Muscle of back (tissue), 11 donors: Measurements from ENCODE around the gene TMCC1. TPM values are rescaled to one million over a fixed set of nuclear protein-coding genes. Genes with fewer than 3 reads are reported as not detected.
"Not testable (repeated sequence)": the region's sequence is repeated elsewhere in the genome, so short reads cannot be mapped to it uniquely, and the experiment has no call there.

ENCODE experiments used
- DNase-seq, 3 donors: peaks; one replicate each; pipeline versions ENCODE4 v3.0.0 to v3.0.0-alpha.2; 2013
- polyA plus RNA-seq, 10 donors: library from polyadenylated mRNA; unstranded; fragments of 120-200 nt; gene quantifications; one replicate each; pipeline ENCODE4 v1.2.1, GENCODE V29; 2013; ENCODE audit not compliant: insufficient read length in 10 of 10

The TMCC1 gene
- polyA plus RNA-seq, 10 donors = 26.5 to 40.0 (median 33.6) TPM

DNA sequence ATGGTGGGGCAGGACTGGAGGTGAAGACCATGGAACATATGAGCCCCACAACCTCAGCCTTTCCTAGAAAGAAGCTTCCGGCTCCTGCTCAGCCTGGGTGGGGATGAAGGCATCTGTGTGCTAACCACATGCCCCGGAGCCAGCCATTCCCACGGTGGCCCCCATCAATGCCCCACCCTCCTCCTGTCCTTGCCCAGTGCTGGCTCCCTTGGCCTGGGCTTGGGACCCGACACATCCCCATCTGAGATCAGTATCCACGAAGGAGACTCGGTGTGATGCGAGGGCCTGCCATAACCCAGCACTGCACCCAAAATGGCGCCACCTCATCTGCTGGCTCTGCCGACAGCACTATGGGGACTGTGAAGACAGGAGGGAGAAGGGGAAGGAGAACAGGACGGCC lies 270.6 kb downstream of the TMCC1 start:
- no peak for DNase-seq

DNA sequence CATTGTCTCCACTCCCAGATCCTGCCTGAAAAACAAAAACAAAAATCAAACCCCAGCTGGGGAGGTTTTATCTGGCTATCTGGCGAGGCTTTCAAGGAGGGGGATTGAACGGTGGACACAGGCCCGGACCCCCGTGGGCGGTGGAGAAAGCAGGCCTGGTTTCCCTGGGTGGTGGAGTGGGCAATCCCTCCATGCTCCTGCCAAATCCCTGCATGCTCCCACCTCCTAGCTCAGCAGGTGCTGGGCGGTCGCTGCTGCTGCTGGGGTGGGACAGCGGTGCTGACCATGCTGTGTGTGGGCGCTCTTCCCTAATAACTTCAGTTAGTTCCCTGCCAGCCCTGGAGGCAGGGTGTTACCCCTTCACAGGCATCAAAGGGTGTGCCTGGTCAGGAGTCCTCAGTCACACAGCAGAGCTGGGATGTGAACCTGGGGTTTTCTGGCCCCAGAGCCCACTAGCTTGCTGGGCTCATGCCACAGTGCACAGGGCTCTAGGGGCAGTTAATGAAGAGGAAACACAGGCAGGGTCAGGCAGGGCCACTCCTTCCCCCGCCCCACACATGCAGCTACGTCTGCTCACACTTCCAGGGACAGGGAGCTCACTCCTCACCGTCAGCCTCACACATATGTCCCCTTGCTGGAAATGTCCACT lies 271.2 kb downstream of the TMCC1 start:
- DNase-seq = peak in 1 of 3 donors; percentile 56

DNA sequence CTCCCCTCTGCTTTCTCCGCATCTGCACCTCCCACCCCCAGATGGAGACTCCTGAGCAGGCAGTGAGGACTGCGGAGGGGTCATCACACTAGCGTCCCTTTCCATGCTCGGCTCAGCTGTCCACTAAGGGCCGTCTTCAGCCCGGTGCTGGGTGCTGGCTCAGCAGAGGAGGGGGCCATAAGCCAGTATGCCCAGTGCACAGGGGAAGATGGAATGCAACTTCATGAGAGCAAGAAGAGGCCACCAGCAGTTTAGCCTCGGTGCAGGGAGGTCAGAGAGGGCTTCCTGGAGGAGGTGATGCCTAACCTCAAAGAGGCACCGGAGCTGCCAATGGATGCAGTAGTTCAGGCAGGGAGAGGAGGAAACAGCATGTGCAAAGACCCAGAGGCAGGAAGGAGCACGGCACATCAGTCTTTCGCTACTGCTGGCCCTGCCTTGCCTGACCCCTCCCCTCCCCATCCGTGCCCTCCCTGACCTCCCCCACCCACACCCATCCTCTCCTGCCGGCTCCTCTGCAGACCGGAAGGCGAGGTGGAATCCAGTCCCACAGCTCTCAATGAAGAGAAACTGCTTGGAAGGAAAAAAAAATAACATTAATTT lies 271.8 kb downstream of the TMCC1 start:
- DNase-seq = no peak

DNA sequence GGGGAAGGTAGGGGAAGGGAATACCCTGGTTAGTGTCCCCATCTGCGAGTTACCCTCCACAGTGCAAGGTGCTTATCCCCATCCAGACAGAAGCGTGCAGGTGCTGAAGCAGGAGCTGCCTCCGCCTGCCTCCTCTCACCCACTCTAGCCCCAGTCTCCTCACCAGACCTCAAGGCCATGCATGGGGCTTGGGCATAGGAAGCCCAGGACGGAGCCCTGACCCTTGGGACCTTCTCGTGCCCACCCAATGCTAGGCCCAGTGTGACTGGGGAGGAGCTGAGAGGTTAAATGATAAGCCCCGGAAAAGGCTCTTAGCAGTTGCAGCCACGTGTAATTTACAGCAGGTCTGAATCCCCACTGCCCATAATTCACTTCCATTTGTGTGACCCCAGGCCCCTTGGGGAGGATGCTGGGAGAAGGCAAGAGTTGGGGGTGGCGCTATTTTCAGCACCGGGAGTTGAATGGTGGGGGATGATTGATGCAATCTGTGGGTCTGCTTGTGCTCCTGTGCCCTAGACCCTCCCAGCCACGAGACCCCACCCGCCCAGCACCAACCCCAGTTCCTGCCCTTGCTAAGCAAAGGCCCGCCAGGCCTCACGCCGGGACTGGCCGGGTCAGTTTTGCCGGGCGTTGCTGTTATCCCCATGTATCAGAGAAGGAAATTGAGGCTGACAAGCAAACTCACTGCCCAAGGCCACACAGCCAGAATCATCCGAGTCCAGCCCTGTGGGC lies 272.5 kb downstream of the TMCC1 start:
- no peak for DNase-seq

DNA sequence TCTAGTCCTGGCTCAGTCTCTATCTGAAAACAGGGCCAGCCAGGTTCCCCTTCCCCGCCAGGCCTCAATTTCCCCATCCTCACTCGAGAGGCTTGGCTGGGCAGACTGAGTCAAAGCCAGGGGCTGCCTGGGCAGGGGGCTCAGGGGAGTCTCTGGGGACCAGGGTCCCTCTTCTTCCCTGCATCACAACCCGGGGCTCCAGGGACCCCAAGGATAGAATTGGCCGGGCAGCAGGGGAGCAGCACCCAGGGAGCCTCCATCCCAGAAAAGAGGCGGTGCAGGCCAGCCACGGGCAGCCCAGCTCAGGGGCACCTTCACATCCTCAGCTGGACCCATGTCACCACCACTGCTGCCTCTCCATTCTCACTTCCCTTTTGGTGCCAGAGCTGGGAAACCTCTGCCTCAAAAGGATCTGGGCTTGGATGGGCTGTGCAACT lies 273.8 kb downstream of the TMCC1 start:
- no peak for DNase-seq

DNA sequence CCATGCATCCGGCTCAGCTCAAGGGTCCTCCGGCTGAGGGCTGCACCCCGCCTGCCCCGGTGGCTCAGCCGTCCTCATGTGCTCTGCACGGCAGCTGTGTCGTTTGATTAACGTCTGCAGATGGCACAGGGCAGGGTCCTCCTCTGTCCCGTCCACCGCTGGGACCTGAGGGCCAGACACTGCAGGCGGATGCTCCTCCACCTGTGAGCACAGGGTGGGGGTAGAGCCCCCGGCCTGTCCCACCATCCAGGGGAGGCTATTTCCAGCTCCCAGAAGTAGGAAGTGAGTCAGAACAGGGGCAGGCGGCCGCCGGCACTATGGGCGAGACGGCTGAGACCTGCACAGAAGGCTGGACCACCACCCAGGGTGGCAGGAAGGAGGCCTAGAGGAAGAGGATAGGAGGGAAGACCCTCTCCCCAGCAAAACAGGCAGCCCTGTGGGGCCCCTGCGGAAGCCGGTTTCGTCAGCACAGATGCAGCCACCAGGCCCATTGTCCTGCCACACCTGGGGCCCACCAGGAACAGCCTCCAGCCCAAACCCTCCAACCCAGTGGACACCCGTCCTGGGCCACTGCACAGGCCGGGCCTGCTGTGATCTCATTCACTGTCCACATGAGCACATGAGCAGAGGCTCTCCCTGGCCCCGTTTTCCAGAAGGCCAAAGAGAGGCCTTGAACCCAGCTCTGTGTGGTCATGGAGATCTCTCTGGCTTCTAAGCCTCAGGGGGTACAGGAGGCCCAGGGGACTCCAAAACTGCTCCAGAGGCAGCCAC lies 274.4 kb downstream of the TMCC1 start:
- peak in 1 of 3 donors; percentile 49 for DNase-seq

DNA sequence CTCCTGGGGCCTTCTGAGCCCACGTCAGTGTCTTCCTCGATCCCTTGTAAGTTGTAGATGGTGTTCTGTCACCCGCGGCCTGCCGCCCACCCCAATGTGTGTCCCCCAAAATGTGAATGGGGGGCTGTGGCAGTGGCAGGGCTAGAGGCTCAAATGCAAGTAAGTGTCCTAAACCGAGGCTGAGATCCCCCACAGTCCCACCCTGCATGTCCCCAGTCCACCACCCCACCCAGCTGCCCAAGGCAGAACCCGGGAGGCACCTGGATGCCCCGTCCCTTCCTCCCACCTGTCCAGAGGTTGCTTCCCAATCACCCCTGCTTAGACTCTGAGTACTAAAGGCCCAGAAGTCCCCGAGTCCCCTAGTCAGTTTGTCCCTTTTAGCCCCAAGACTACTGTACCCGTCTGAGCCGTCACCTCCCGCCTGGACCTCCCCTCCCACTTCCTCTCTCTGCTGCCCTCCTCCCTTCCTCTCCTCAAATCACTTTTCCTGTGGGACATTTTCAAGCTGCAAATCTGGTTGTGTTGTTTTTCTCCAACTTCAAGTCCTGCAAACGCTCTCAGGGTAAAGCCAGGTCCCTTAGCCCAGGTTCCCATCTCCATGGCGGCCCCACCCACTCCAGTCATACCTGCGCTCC lies 275.2 kb downstream of the TMCC1 start:
- DNase-seq = peak in 1 of 3 donors; percentile 35

DNA sequence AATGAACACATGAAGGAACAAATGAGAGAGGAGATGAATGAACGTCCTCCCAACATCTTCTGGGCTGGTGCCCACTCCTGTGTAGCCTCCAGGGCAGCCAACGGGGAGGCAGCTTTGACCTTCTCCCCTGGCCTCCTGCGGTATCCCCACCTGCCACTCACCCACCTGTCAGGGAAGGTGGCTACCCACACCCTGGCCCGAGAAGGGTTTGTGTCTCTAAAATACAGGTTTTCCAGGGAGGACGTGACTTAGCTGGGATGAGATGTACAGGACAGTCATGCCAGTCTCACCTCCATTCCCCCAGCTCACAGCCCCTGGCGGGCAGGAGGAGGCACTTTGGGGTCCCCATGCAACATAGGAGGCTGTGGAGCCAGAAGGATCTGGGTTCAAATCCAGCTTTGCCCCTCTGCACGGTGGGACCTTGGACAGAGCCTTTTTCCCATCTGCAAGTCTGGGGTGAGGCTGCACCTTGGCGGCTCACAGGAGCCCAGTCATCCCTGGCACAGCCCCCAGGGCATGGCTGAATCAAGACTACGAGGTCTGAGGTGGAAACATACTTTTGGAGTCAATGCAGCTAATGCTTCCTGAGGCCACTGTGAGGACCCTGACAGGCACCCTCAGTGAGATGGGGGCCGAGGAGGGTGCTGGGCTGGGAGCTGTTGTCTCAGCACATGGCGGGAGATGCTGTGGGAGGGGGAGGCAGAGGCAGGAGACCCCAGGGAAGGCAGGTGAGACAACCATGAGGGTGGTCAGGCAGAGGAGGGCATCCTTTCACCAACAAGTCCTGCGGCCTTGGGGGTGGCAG lies 275.9 kb downstream of the TMCC1 start:
- no peak for DNase-seq

DNA sequence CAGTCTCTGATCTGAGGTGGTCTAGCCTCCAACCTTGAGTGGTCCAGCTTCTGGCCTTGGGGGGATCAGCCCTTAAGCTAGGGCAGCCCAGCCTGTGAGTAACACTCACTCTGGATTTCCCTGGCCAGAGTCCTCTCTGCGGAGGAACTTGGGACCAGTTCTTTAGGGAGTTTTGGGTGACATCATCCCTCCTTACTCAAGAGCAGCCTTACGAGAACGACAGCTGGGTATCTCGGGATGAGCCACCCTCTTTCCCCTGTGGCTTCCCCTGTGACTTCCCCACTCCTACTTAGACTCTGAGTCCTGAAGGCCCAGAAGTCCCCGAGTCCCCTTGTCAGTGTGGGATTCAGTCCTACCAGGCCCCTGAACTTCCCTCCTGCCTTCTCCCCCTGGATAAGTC lies 276.8 kb downstream of the TMCC1 start:
- DNase-seq = peak in 1 of 3 donors; percentile 37

DNA sequence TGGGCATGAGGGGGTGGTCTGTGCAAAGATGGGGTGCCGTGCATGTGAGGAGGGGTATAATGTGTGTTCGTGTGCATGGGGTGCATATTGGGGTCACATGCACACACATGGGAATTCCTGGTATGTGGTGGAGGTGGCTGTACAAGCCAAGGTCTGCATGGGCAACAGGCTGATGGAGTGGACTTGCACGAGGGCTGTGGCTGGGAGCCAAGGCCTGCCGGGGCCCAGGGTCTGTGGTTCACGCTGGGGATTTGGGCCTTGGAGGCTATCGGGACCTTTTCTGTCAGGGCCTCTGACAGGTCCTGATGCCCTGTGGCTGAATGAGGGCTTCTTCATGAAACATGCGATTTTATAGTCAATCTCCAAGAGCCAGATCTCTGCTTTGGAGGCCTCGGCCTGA lies 277.2 kb downstream of the TMCC1 start:
- no peak for DNase-seq

DNA sequence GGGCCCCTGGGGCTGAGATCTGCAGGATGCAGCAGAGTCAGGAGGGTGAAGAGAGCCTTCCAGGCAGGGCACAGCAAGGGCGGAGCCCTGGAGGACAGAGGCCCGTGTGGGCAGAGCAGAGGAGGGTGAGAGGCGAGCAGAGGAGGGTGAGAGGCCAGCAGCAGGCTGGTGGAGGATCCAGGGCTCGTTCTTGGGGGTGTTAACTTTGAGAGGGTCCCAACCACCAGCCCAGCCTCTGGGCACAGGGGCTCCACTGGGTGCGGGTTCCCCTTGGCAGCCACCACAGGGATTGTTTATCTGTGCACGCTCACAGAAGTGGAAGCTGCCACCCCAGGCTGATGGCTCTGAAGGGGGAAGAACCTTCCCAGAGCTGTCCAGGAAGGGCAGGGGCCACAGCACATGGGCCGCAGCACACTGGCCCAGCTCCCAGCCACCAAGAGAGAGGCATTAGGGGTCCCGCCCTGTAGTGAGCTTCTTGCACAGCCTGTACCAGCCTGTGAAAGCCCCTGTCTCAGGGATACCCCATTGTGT lies 277.7 kb downstream of the TMCC1 start:
- no peak for DNase-seq

DNA sequence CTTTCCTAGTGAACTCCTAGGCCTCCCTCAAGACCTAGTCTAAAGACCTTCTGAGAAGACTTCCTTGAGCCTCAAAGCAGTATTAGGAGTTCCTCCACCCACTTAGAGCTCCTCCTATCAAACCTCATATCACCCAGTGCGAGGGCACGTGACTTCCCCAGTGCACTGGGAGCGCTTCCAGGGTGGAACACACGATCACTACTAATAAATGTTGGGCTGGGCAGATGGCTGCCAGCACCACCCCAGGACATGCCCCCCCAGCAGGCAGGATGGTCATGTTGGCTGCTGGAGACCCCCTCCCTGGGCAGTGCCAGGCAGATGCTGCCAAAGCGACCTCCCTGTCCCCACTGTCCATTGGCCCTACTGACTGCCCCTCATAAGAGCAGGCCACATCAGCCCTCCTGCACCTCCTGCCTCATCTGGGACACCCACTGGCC lies 278.6 kb downstream of the TMCC1 start:
- no peak for DNase-seq

DNA sequence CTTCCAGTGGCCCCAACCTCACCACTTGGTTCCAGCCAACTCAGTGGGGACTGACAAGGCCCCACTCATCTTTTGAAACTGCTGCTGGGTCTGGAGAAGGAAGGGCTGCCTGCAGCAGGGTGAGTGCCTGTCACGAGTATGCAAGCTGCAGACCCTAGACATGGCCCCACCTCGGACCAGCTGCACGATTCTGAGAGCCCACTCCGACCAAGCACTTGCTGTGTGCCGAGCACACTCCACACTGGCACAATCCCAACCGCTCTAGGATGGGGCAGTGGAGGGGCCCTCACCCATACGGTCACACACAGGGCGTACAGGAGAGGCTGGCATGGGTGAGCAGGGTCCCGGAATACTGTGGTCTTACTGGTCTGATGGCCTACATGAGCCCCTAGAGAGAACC lies 279.1 kb downstream of the TMCC1 start:
- no peak for DNase-seq

DNA sequence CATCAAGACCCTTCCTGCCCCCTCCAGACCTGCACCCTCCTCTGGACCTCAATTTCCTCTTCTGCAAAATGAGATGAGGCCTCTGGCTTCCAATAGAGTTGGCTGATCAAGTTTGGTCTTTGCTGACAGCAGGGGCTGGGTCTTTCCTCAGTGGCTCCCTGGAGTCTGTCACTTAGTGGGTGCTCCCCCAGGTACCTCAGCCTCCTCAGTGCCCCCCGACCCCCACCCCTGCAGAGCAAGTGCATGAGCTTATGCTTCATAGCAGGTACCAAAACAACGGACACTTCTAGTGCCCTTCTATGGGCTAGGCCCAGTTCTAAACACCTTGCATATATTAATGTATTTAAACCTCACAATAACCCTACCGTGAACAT lies 280.2 kb downstream of the TMCC1 start:
- DNase-seq = no peak

DNA sequence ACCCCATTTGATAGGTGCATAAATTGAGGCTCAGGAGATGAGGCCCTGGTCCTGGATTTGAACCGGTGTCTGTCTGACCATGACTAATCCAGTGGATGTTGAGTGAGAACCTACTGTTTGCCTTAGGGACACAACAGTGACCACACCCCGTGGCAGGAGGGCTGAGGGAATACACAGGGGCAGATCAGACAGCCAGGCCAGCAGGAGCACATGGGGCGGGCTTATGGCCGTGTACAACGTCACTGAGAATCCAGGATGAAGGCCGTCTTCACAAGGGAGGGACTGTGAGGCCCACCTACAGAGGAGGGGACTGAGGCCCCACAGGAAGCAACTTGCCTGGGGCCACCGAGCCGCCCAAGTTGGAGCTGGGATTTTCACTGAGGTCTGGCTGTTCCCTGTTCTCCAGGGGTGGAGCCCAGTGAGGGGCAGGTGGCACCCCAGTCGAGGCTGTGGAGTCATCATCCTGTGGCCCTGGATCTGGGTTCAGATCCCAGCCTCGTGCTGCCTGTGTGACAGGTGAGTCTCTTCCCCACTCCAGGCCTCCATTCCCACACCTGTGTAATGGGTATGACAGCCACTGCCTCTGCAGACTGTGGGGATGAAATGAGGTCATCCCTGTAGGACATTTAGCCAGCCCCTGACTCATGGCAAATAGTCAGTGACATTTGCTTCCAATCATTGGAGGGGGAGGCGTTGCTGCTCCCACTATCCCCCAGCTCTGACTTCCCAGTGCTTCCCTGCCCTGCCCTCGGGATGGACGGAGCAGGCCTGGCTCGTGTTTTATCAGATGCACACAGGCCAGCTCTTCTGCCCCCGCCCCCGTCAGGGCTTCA lies 280.8 kb downstream of the TMCC1 start:
- no peak for DNase-seq

DNA sequence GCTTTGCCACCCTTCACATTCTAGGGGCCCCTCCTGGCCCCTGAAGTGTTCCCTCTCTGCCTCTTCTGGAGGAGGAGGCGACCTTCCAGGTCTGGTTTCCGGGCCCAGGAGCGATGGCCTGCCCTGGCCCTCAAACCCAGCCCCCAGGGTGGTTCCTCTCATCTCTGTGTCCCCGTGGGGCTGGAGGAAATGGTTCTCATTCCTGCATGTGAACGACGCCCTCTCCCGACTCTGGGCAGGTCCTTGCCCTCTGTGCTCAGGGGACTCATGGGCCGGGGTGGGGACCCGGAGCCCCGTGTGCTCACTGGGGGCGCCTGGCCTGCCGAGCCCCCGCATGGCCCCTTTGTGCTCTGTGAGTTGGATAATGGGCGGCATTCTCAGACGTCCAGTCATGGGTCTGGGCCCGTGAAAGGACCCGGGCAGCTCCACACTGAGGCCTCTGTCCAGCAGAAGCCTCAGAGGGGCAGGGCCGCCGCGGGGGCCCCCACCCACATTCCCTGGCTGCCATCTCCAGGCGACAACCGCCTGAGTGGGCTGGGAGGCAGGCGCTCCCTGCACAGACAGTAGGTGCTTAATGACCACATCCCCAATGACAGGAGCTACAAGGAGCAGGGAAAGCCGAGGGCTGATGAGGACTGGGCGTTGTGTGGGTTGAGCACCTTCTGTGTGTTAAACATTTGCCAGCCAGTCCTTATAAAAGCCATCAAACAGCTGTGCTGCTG lies 281.5 kb downstream of the TMCC1 start:
- no peak for DNase-seq

DNA sequence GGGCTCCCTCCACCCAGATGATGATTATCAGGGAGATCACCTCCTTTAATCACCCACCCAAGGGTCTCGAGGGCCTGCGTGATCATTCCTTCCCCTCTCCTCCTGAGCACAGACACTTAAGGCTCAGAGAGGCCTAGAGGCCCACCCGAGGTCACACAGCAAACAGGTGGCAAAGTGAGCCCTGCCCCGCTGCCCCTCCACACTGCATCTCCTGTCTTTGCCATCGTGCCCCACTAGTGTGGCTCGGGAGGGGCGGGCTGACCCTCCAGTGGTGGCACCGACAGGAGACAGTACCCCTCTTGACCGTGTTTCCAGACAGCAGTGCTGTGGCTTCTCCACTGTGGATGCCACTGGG lies 282.1 kb downstream of the TMCC1 start:
- no peak for DNase-seq

DNA sequence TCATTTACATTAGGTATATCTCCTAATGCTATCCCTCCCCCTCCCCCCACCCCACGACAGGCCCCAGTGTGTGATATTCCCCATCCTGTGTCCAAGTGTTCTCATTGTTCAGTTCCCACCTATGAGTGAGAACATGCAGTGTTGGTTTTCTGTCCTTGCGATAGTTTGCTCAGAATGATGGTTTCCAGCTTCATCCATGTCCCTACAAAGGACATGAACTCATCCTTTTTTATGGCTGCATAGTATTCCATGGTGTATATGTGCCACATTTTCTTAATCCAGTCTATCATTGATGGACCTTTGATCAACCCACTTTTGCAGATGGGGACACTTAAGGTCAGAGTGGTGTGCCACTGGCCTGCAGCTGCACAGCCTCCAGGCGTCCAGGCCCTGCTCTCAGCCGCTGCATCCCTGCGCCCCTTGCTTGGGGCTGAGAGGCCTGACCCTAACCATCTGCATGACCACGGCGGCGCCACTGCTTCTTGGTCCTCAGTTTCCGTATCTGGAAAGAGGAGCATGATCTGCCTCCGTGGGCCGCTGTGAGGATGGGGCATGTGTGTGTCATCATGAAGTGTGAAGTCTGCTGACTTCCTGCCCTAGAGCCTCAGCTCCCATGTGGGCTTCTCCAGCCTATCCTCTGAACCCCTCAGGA lies 282.6 kb downstream of the TMCC1 start:
- DNase-seq = not testable (repeated sequence)

DNA sequence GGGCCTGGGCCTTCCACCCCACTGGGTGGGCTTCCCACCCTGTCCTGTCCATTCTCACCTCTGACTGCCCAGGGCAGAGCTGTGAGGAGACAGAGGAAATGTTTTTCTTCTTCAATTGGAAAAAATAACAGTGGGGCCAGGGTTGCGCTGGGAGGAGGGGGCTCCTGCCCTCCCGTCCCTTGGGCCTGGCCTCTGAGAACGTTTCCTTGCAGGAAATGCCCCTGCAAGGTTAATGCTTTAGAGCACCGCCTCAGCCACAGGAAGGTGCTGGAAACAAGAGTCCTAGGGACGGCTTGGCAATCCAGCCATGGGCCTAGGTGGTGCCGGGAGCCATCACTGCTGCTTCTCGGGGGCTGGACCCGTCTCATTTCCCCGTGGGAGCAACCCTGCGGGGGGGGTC lies 283.2 kb downstream of the TMCC1 start:
- no peak for DNase-seq
